ENCODE measurements around the gene SFRP4. TPM values are rescaled to one million over a fixed set of nuclear protein-coding genes. Genes with fewer than 3 reads are reported as not detected.

SFRP4 gene
- total RNA-seq, 1 donor from 2014 or later = 6.4 TPM

GRCh38 chr7:37923996-37924395 is 7.4 kb upstream of the SFRP4 start:
- no peak overlapping the region for H3K4me3 Mint-ChIP-seq
- peaks cover 38% of the 10 kb centered on the region for H3K27me3 Mint-ChIP-seq (ENCODE audit: low read depth)
- peaks cover 8% of the 10 kb centered on the region for H3K9me3 Mint-ChIP-seq
- TF ChIP-seq CTCF (IDR thresholded peaks at IDR 0.05; ENCODE audit: unreplicated experiment) = no peak
- peaks cover 12% of the 10 kb centered on the region for H3K4me1 Mint-ChIP-seq
- no peak for DNase-seq (ENCODE audit: low spot score in 2 of 2, unreplicated experiment in 2 of 2)
- no peak overlapping the region for H3K27ac Mint-ChIP-seq
- H3K36me3 Mint-ChIP-seq = no peaks in the 10 kb centered on the region

GRCh38 chr7:37921876-37922275 is 5.3 kb upstream of the SFRP4 start:
- Mint-ChIP-seq H3K27me3 (ENCODE audit: low read depth) (peaks cover 58% of the 10 kb centered on the region), H3K4me1 (peaks cover 20% of the 10 kb centered on the region), H3K27ac (no peak overlapping the region), H3K4me3 (peak overlapping the region; percentile 27), H3K9me3 (peaks cover 8% of the 10 kb centered on the region), H3K36me3 (no peaks in the 10 kb centered on the region)
- DNase-seq (ENCODE audit: low spot score in 2 of 2, unreplicated experiment in 2 of 2) = no peak
- TF ChIP-seq CTCF (IDR thresholded peaks at IDR 0.05; ENCODE audit: unreplicated experiment) = no peak

GRCh38 chr7:37920849-37921805 is 4.5 kb upstream of the SFRP4 start:
- Mint-ChIP-seq H3K9me3 (peaks cover 8% of the 10 kb centered on the region), H3K27me3 (ENCODE audit: low read depth) (peaks cover 65% of the 10 kb centered on the region), H3K36me3 (no peaks in the 10 kb centered on the region), H3K27ac (no peak overlapping the region), H3K4me3 (peak overlapping the region; percentile 75), H3K4me1 (peaks cover 25% of the 10 kb centered on the region)
- peak; percentile 25 to 54 for DNase-seq (ENCODE audit: low spot score in 2 of 2, unreplicated experiment in 2 of 2)
- TF ChIP-seq CTCF (IDR thresholded peaks at IDR 0.05; ENCODE audit: unreplicated experiment) = no peak

GRCh38 chr7:37920305-37920848 is 3.8 kb upstream of the SFRP4 start, which contains the start of gene EPDR1:
Gene EPDR1, plus strand, starts transcription at chr7:37920640. Its CDS starts 300 bp downstream, at chr7:37920940.
- Mint-ChIP-seq H3K9me3 (peaks cover 8% of the 10 kb centered on the region), H3K4me1 (peaks cover 31% of the 10 kb centered on the region), H3K36me3 (no peaks in the 10 kb centered on the region), H3K4me3 (peak within 1 kb of the TSS; percentile 75), H3K27ac (peak within 1 kb of the TSS; percentile 62), H3K27me3 (ENCODE audit: low read depth) (peaks cover 72% of the 10 kb centered on the region)
- DNase-seq (ENCODE audit: low spot score in 2 of 2, unreplicated experiment in 2 of 2) = peak in 1 of 2 experiments; percentile 31
- no peak for TF ChIP-seq CTCF (IDR thresholded peaks at IDR 0.05; ENCODE audit: unreplicated experiment)

- Mint-ChIP-seq H3K4me3 (no peak overlapping the region), H3K27me3 (ENCODE audit: low read depth) (peaks cover 77% of the 10 kb centered on the region), H3K4me1 (peaks cover 44% of the 10 kb centered on the region), H3K36me3 (no peaks in the 10 kb centered on the region), H3K27ac (no peak overlapping the region), H3K9me3 (no peaks in the 10 kb centered on the region)
- peak; percentile 17 for TF ChIP-seq CTCF (IDR thresholded peaks at IDR 0.05; ENCODE audit: unreplicated experiment)
- DNase-seq (ENCODE audit: low spot score in 2 of 2, unreplicated experiment in 2 of 2) = no peak
Observed at GRCh38 chr7:37918526-37918925, 1.9 kb upstream of the SFRP4 start.
